Caco-2 (cell line): ENCODE measurements around the gene AQR. TPM values are rescaled to one million over a fixed set of nuclear protein-coding genes. Genes with fewer than 3 reads are reported as not detected.

Source experiments
- BruUV-seq: library from RNA; stranded (reverse); fragments of 400-500 nt; replicated peaks from 2 replicates; lab custom pipeline; 2021; lab: Mats Ljungman, UMichigan
- CTCF ChIA-PET: fragments of 300-600 bp; sonication (Branson Sonifier 250); formaldehyde crosslinking; loops from one replicate; lab custom pipeline; 2022; ENCODE audit warnings: antibody characterized with exemption; lab: Charles Lee
- POLR2A ChIA-PET: fragments of 300-600 bp; sonication (Branson Sonifier 250); formaldehyde crosslinking; loops from one replicate; lab custom pipeline; 2022; ENCODE audit warnings: antibody characterized with exemption; lab: Charles Lee
- DNase-seq, 2 experiments: peaks; one replicate each; pipeline versions ENCODE4 v3.0.0 to v3.0.0-alpha.2; 2020 to 2022
- H3K27me3 ChIP-seq: replicated peaks from 2 replicates; pipeline ENCODE4 v1.6.0; 2011; ENCODE audit warnings: low read length; ENCODE audit not compliant: control insufficient read depth, insufficient read depth
- H3K36me3 ChIP-seq: 2 replicates; pipeline ENCODE4 v1.5.1; 2011; ENCODE audit warnings: low read length; ENCODE audit not compliant: control insufficient read depth, insufficient read depth
- H3K4me1 ChIP-seq: fragments of 250-450 bp; sonication (Bioruptor Pico); 2 replicates; pipeline ENCODE4 v1.5.1; 2020; ENCODE audit warnings: mild to moderate bottlenecking
- H3K4me3 ChIP-seq: 2 replicates; pipeline ENCODE4 v1.5.1; 2011; ENCODE audit warnings: low read depth, mild to moderate bottlenecking, control low read depth, low read length
- H3K9me3 ChIP-seq: fragments of 250-450 bp; sonication (Bioruptor Pico); 2 replicates; pipeline ENCODE4 v1.5.1; 2020; ENCODE audit warnings: mild to moderate bottlenecking, moderate library complexity
- H3K27ac Mint-ChIP-seq: one replicate; pipeline ENCODE4 v1.8.0; 2022; ENCODE audit warnings: mixed read lengths; ENCODE audit not compliant: unreplicated experiment
- H3K27me3 Mint-ChIP-seq: one replicate; pipeline ENCODE4 v1.8.0; 2022; ENCODE audit warnings: mixed read lengths; ENCODE audit not compliant: insufficient read depth, unreplicated experiment
- H3K36me3 Mint-ChIP-seq: one replicate; pipeline ENCODE4 v1.8.0; 2022; ENCODE audit warnings: mild to moderate bottlenecking, mixed read lengths; ENCODE audit not compliant: insufficient read depth, unreplicated experiment
- H3K4me1 Mint-ChIP-seq: one replicate; pipeline ENCODE4 v1.8.0; 2022; ENCODE audit warnings: low read depth, mixed read lengths; ENCODE audit not compliant: unreplicated experiment
- H3K4me3 Mint-ChIP-seq: one replicate; pipeline ENCODE4 v1.8.0; 2022; ENCODE audit warnings: mild to moderate bottlenecking, moderate library complexity, mixed read lengths; ENCODE audit not compliant: unreplicated experiment
- H3K9me3 Mint-ChIP-seq: one replicate; pipeline ENCODE4 v1.8.0; 2022; ENCODE audit warnings: mixed read lengths; ENCODE audit not compliant: unreplicated experiment
- CTCF ChIP-seq, 2 experiments: fragments of 200-600 bp in 1 of 2; IDR thresholded peaks; 1 replicate in 1 of 2; 2 replicates in 1 of 2; pipeline versions ENCODE4 v1.5.1 to v1.8.0; 2011 to 2022; ENCODE audit warnings: antibody characterized with exemption in 1 of 2, control low read depth in 1 of 2, inconsistent platforms in 1 of 2, low read depth in 1 of 2, low read length in 1 of 2, mild to moderate bottlenecking in 1 of 2, moderate library complexity in 1 of 2; ENCODE audit not compliant: insufficient read depth in 1 of 2, severe bottlenecking in 1 of 2, unreplicated experiment in 1 of 2
- intact Hi-C: fragments of 100-400 bp; cut with micrococcal nuclease; formaldehyde crosslinking; loops from one replicate; pipeline ENCODE4 v1.10.0; 2022; ENCODE audit not compliant: unreplicated experiment
- total RNA-seq: library from RNA; stranded (reverse); gene quantifications from 2 replicates; pipeline ENCODE4 v1.2.3, GENCODE V29; 2022

Gene AQR
- total RNA-seq, 1 experiment from 2014 or later = 27.7 TPM

GRCh38 chr15:34953851-34954250, 15.7 kb downstream of the AQR start:
- CTCF ChIA-PET = no interaction called here
- intact Hi-C loops = no loop called here
- no peaks in the 10 kb centered on the region for H3K27me3 Mint-ChIP-seq
- H3K36me3 ChIP-seq = no peaks in the 10 kb centered on the region
- no peak overlapping the region for H3K4me3 ChIP-seq
- H3K9me3 Mint-ChIP-seq = no peaks in the 10 kb centered on the region
- POLR2A ChIA-PET = no interaction called here
- DNase-seq = no peak
- no peak overlapping the region for H3K4me3 Mint-ChIP-seq
- H3K27me3 ChIP-seq = no peaks in the 10 kb centered on the region
- peaks cover 12% of the 10 kb centered on the region for H3K4me1 ChIP-seq
- no peaks in the 10 kb centered on the region for H3K4me1 Mint-ChIP-seq
- H3K36me3 Mint-ChIP-seq = peaks cover 39% of the 10 kb centered on the region
- H3K9me3 ChIP-seq = no peaks in the 10 kb centered on the region
- TF ChIP-seq CTCF (IDR thresholded peaks at IDR 0.05; ENCODE audit: insufficient read depth in 1 of 2, low read depth in 1 of 2, low read length in 1 of 2, severe bottlenecking in 1 of 2, unreplicated experiment in 1 of 2) = no peak
- BruUV-seq = no TSS peak
- H3K27ac Mint-ChIP-seq = no peak overlapping the region

- no peak for TF ChIP-seq CTCF (IDR thresholded peaks at IDR 0.05; ENCODE audit: insufficient read depth in 1 of 2, low read depth in 1 of 2, low read length in 1 of 2, severe bottlenecking in 1 of 2, unreplicated experiment in 1 of 2)
- Histone ChIP-seq H3K9me3 (no peaks in the 10 kb centered on the region), H3K27me3 (no peaks in the 10 kb centered on the region), H3K4me3 (no peak overlapping the region), H3K36me3 (no peaks in the 10 kb centered on the region), H3K4me1 (peaks cover 12% of the 10 kb centered on the region)
- BruUV-seq = no TSS peak
- ChIA-PET CTCF (interaction anchor here (0.7 kb wide), 1 partner anchor 17 kb away, joined by 3 read pairs; the partner anchor contains the start of gene AQR), POLR2A (interaction anchor here (1.2 kb wide), 1 partner anchor 17 kb away, joined by 6 read pairs; the partner anchor contains the start of gene AQR)
- Mint-ChIP-seq H3K36me3 (peaks cover 46% of the 10 kb centered on the region), H3K4me1 (no peaks in the 10 kb centered on the region), H3K9me3 (no peaks in the 10 kb centered on the region), H3K27ac (no peak overlapping the region), H3K27me3 (no peaks in the 10 kb centered on the region), H3K4me3 (no peak overlapping the region)
- intact Hi-C loops = no loop called here
- DNase-seq = no peak
These were observed 17.1 kb downstream of the AQR start for GRCh38 chr15:34952481-34952880.

DNA sequence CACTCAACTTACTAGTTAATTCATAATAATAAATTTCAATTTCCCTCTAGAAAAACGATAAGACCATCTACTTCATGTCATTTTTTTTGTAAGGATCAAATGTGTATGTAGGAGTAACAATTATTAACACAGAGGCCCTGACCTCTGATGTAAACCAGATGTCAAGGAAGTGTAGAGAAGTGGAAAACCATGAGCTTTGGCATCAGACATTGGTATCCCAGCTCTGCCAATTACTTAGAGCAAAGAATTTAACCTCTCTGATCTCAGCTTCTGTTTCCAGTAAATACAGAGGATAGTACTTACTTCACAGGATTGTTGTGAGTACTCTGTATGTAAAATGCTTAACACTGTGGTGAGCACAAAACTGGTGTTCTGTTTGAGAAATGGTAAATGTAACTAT, 17.5 kb downstream of the AQR start:
- Mint-ChIP-seq H3K36me3 (peaks cover 48% of the 10 kb centered on the region), H3K27me3 (no peaks in the 10 kb centered on the region), H3K4me1 (no peaks in the 10 kb centered on the region), H3K9me3 (no peaks in the 10 kb centered on the region), H3K4me3 (no peak overlapping the region), H3K27ac (no peak overlapping the region)
- no peak for DNase-seq
- intact Hi-C loops = no loop called here
- H3K9me3 ChIP-seq = no peaks in the 10 kb centered on the region
- no peak overlapping the region for H3K4me3 ChIP-seq
- H3K4me1 ChIP-seq = peaks cover 12% of the 10 kb centered on the region
- BruUV-seq = no TSS peak
- no peak for TF ChIP-seq CTCF (IDR thresholded peaks at IDR 0.05; ENCODE audit: insufficient read depth in 1 of 2, low read depth in 1 of 2, low read length in 1 of 2, severe bottlenecking in 1 of 2, unreplicated experiment in 1 of 2)
- H3K27me3 ChIP-seq = no peaks in the 10 kb centered on the region
- ChIA-PET POLR2A (interaction anchor here (1.2 kb wide), 1 partner anchor 17 kb away, joined by 6 read pairs; the partner anchor contains the start of gene AQR), CTCF (interaction anchor here (0.7 kb wide), 1 partner anchor 17 kb away, joined by 3 read pairs; the partner anchor contains the start of gene AQR)
- no peaks in the 10 kb centered on the region for H3K36me3 ChIP-seq
